DMS53 treated with DMSO at 0.1 percent for 48 hours (cell line): ENCODE results near the gene RPL18.
"Not testable (repeated sequence)": the region's sequence is repeated elsewhere in the genome, so short reads cannot be mapped to it uniquely, and the experiment has no call there.

Experiments used
- DNase-seq: peaks from one replicate; lab custom pipeline; 2025; ENCODE audit not compliant: unreplicated experiment; lab: John Stamatoyannopoulos, UW

Gene RPL18

GRCh38 chr19:48644839-48645619 is 26.1 kb upstream of the RPL18 start:
- DNase-seq = peak; percentile 61

- no peak for DNase-seq
Measured at GRCh38 chr19:48644355-48644754, 25.4 kb upstream of the RPL18 start.

DNA sequence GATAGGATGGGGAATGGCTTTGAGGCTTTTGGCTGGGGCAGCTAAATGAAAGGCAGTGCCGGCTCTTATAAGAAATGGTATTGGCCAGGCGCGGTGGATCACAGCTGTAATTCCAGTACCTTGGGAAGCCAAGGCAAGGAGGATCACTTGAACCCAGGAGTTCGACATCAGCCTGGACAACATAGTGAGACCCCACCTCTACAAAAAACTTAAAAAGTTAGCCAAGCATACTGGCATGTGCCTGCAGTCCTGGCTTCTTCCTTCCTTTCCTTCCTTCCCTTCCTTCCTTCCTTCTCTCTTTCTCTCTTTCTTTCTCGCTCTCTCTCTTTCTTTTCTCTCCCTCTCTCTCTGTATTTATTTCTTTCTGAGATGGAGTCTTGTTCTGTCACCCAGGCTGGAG is 23.9 kb upstream of the RPL18 start:
- DNase-seq = no peak

- no peak for DNase-seq
Measured at GRCh38 chr19:48641850-48642249, 22.9 kb upstream of the RPL18 start.

- DNase-seq = no peak
Measured at GRCh38 chr19:48639483-48640375, 20.8 kb upstream of the RPL18 start.

DNA sequence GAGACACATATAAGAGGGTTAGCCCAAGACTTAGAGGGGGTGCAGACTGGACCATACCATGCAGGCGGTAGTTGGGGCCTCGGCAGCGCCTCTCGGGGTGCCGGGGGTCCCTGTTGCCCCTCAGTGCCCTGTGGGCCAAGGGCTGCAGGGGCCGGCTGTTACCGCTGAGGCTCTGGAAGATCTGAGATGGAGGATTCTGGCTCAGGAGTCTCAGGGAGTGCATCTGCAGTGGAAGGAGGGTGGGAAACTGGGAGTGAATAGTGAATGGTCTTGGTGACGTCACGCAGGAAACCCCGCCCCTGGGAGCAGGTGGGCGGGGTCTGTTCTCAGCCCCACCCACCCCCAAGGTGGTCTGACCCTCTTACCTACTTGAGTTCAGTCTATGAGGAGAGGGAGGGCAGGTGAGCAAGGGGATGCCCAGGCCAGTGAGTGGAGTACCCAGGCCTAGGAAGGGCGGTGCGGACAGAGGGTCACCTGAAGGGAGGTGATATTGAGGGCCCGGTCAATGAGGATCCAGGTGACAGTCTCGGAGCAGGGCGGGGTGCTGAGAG is 19.9 kb upstream of the RPL18 start:
- no peak for DNase-seq

- peak; percentile 80 for DNase-seq
Measured at GRCh38 chr19:48637948-48638830, 19.2 kb upstream of the RPL18 start.

- DNase-seq = peak; percentile 95
Measured at GRCh38 chr19:48637449-48637947, 18.5 kb upstream of the RPL18 start.

- DNase-seq = peak; percentile 63
Measured at GRCh38 chr19:48636859-48637448, 18.0 kb upstream of the RPL18 start, which contains the start of gene DBP. DBP (minus strand) TSS chr19:48637379; CDS start chr19:48636994, 385 bp downstream.

GRCh38 chr19:48635966-48636858 is 17.2 kb upstream of the RPL18 start:
- DNase-seq = no peak

GRCh38 chr19:48635263-48635965 is 16.4 kb upstream of the RPL18 start:
- peak; percentile 45 for DNase-seq

DNA sequence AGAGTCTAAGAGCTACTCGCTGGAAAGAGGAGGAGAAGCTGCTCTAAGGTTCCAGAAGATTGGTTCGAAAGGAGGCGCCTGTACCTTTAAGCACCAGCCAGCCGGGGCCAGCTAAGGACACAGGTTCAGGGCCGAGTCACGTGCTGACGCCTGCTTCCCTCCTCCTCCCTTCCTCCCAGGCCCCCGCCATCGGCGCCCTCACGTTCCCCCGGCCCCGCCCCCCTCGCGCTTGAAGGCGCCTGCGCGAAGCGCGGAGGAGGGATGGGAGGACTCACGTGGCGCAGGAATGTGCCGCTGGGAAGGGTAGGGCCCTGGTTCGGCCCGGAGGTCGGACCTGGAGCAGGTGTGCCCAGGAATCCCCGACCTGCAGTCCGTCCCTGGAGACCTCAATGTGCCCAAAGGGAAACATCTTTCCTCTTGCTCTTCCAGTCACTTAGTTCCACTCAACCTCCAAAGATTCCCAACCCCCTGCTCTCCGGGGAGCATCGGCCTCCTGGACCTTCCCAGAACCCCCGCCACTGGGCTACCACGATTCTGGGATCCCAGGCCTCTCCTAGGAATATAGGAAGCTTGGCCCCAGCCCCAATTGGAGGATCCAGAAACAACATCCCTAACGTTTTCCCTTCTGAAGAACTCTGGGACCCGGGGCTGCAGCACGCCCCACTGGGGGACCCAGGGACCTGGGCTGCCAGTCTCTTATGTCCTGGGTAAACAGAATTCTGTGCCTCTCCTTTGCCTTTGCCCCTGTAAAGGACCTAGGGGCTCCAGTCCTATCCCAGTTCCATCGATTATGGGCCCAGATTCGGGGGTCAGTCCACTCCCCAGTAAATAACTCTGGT is 15.7 kb upstream of the RPL18 start:
- DNase-seq = peak; percentile 90

- DNase-seq = no peak
Measured at GRCh38 chr19:48634036-48634342, 15.0 kb upstream of the RPL18 start.

GRCh38 chr19:48633148-48634035 is 14.4 kb upstream of the RPL18 start:
- DNase-seq = no peak

DNA sequence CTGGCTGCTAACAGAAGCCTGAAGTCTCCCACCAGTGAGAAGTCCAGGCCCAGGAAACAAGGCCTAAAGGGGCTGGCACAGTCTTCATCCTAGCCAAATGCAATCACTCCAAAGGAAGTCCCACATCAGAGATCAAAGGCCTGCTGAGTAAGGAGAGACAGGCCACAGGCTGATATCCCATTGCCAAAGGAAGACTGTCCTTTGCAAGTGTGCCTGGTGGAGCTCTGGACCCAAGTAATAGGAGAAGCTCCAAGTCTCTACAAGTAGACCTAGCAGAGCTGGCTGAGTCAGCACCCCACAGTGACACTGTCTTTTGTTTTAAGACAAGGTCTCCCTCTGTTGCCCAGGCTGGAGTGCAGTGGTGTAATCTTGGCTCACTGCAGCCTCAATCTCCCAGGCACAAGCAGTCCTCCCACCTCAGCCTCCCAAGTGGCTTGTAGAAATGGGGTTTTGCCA is 13.7 kb upstream of the RPL18 start:
- DNase-seq = no peak

- not testable (repeated sequence) for DNase-seq
Measured at GRCh38 chr19:48632286-48632685, 13.3 kb upstream of the RPL18 start.

DNA sequence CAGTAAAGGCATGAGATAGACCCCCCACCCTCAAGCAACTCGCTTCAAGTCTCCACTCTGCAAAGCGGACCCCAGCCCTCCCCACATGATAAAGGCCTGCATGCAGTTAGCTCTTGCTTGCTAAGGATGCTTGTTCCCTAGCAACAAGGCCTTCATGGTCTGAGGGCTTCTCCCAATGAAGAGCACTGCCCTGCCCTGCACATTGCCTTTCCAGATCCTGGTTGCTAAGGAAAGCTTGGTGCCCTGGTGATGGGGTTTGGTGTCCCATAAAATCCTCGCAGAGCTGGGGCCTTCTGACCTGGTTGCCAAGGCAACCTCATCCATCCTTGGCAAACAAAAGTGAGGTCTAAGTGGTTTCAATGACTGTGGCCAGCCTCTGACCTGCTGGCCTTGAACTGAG is 12.2 kb upstream of the RPL18 start:
- DNase-seq = no peak
